GM21381 (cell line): ENCODE results near the gene ITPR1.

Experiments used
- ATAC-seq: cut with Tn5 transposase; IDR thresholded peaks from one replicate; pipeline ENCODE4 v1.9.1; 2021; ENCODE audit warnings: mild to moderate bottlenecking, moderate library complexity; ENCODE audit not compliant: unreplicated experiment

Gene ITPR1

DNA sequence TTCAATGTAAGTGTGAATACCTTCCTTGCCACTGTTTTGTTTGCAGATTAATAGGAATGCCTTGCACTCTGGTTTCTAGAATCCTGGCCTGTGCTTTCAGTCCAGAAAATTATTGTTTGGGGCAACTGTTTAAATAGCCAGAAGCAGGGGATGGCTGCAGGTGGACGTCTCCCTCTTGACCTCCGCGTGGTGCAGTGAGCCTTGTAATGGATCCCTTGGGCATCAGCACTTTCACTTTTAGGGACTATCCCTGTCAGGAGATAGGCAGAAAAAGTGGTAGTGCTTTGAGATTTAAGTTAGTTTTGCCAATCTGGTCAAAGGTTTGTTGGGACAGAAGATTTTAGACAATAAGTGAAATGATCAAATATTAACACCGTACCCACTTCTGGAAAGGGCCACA, 307.4 kb downstream of the ITPR1 start:
- no peak for ATAC-seq

- ATAC-seq: no peak
Measured at GRCh38 chr3:4801892-4802291, 308.7 kb downstream of the ITPR1 start.

- no peak for ATAC-seq
Measured at GRCh38 chr3:4802903-4803302, 309.8 kb downstream of the ITPR1 start.

- ATAC-seq: no peak
Measured at GRCh38 chr3:4804161-4805058, 311.3 kb downstream of the ITPR1 start.

DNA sequence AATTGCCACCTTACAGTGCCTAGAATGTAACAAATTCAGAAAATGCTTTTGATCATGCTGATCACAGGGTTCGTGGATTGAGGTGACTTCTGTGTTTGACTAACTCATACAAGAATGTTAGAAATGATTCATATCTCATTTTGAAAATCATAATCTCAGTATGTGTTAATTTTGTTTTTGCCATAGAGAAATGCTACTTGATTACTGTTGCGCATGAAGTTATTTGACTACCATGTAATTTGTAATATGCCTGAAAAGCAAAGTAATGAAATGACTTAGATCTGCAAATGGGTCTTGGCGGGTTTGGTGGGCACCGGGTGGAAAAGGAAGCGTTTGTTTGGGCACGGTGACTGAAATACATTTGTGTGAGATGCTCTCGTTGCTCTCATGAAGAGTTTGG, 312.5 kb downstream of the ITPR1 start:
- no peak for ATAC-seq

DNA sequence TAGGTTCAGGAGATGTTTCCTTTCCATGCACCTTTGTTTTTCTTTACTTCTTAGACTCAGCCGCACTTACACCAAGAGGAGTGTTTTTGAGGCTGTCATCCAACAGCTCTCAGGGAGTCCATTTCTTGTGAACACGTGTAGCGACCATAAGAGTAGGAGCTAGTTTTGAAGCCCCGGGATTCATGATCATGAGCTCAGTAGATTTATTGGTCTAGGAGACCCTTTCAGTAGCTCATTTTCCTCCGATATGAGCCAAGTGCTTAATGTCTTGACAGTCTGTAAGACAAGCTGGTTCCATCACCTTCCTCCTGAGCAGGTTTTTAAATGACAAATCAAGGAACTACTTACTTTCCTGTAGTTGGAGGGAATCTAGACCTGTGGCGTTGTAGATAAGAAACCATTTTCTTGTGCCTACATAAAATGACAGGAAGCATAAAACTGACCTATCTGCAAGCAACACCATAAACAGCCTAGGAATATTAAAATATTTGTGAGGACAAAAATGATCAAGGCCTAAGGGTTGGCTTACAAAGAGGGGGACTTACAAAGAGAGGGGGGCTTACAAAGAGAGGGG, 313.5 kb downstream of the ITPR1 start:
- no peak for ATAC-seq

GRCh38 chr3:4807381-4808280, 314.5 kb downstream of the ITPR1 start:
- no peak for ATAC-seq

GRCh38 chr3:4808637-4809036, 315.5 kb downstream of the ITPR1 start:
- ATAC-seq: no peak

- no peak for ATAC-seq
Measured at GRCh38 chr3:4809922-4810321, 316.8 kb downstream of the ITPR1 start.

DNA sequence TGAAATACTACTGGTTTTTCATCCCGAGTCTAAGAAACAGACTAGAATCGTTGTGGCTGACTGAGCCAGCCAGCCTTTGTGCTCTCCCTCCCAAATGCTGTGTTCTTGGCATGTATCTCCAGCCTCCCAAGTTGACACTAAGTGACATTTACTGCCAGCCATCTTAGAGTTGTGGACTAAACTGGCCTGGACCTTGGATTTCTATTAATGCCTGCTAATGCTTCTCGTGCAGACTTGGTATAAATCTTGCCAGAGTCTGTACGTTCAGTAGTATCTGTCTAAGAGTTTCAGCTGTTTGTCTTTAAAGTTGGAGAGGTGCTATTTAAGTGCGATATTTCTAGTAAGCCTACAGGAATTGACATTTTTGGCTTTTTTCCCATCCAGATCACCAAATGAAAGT, 319.4 kb downstream of the ITPR1 start:
- ATAC-seq: no peak

DNA sequence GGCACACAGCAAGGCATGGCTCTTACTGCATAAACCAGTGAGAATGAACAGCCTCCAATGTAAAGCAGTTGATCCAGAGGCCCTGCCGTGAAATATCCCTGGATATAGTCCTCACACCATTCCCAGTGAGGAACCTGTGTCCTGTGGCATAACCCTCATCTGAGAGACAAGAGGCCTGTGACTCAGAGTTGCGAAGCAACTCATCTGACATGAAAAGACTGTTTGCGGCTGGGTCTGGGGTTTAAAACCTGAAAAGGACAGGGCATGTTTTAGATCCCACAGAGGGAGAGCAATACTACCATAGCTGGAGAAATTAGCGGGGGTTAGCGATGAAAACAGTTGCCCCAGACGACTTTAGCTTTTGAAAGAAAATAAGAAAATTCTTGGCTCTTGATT, 320.8 kb downstream of the ITPR1 start:
- ATAC-seq: no peak

DNA sequence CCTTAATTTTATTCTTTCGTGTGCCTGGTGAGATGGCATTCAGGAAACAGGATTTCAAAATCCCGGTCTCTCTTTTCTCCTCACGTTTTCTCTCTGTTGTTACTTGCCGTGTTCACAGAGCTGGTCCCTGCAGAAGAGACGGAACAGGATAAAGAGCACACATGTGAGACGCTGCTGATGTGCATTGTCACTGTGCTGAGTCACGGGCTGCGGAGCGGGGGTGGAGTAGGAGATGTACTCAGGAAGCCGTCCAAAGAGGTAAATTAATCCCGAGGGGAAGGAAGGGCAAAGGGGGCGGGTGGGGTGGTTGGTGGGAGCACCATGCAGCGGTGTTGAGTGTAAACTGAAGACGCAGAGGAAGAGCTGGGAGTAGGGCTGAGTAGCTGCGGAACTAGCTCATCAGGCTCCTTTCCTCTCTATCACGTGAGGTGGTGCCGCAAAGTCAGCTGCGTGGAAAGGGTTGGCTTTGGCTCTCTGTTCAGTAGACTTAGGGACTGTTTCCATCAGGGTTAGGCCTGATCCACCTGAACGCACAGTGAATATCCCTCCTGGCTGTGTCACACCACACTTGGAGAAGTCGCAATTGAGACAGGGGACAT, 321.3 kb downstream of the ITPR1 start:
- ATAC-seq: no peak

DNA sequence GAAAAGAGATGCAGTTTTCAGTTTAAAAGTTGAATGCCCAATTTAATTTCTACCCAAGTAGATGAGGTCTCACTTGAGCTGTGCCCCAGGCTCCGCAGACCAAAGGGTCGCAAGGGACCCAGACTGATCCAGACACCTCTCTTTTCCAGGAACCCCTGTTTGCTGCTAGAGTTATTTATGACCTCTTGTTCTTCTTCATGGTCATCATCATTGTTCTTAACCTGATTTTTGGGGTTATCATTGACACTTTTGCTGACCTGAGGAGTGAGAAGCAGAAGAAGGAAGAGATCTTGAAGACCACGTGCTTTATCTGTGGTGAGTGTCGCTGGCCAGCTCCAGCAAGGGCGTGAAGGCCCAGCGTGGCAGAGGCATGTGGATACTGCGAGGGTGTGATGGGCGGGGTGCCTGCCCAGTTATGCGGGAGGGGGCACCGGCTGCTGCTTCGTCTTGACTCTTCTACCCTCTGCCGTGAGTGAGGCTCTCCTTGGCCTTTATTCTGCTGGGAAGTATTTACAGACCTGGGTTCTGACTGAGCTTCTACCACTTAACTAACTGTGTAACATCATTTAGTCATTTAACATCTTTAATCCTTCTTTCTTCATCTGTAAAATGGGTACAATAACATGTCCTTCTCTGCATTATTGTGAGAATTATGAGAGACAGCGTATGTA, 321.9 kb downstream of the ITPR1 start:
- no peak for ATAC-seq

- no peak for ATAC-seq
Measured at GRCh38 chr3:4816306-4816705, 323.2 kb downstream of the ITPR1 start.

- ATAC-seq: no peak
Measured at GRCh38 chr3:4816718-4817117, 323.6 kb downstream of the ITPR1 start.

DNA sequence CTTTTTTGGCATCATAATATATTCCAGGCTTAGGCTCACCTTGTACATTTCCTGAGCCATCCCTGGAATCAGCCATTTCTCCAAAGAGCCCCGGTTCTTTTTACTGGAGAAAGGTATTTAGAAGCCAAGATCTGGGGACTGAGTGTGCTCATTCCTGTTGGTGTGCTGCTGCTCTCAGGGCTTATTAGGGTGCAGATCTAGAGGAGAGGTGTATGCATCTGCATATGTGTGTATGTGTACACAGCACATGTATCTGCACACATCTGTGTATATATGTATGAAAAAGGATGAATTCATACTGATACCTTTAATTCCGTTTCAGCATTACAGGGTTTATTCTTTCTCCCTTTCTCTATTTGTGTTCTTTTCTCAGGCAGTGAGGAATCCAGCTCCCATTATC, 324.0 kb downstream of the ITPR1 start:
- ATAC-seq: no peak

DNA sequence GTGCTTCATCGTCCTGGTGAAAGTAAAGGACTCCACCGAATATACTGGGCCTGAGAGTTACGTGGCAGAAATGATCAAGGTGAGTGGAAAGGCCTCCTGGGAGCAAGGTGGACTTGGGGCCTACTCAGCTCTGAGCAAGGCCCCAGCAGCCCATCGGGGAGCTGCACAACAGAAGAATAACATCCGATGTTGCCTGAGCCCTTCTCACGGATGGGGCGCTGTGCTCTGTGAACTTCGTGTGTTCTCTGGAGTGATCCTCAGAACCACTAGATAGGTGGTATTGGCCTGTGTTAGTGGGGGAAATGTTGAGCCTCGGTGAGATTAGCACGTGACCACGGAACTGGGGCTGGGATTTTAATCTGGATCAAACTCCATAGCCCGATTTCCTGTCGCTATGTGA, 325.0 kb downstream of the ITPR1 start:
- ATAC-seq: no peak

DNA sequence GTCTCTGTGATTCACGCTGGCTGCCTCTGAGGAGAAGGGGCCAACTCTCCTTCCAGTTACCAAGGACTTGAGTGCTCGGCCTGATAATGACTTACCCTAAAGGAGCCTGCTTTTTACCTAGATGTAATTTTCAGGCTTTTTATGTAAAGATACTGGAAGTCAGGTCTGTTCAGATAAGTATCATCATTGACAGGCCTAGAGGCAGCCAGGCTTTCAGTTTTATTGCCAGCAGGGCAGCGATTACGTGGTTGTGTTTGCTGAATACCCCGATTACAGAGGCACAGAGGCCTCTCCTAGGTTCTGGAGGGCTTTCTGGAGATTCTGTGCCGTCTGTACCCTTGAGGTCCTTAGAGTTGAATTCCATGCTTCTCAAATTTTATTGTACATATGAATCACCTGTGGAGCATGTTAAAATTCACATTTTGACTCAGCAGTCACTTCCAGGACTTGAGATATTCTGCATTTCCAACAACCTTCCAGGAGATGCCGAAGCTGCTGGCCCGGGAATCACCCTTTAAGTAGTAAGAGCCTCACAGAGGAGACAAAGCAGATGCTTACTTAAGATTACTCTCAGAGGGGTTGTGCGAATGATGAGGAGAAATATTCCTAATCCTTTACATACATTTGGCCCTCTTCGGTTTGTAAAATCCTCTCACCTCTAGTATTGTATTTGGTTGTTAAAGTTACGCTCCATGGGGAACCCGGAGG, 326.0 kb downstream of the ITPR1 start:
- no peak for ATAC-seq

DNA sequence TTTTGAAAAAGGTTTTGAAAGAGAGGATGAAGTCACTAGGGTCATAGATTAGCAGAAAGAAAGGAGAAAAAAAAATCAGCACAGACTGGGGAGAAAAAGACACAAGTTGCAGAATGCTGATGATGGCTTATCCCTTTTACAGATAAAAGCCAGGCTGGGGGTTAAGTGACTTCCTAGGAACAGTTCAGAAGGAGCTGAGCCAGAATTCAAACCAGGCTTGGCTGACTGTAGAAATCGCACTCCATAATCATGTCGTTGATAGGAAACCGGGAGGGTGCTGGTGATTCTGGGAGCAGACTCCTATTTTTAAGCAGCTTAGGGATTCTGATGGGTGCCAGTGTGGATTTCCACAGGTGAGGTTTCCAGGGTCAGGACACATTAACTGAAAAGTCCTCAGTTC, 326.6 kb downstream of the ITPR1 start:
- ATAC-seq: no peak
